ENCODE results near the gene SF3A1. TPM values are rescaled to one million over a fixed set of nuclear protein-coding genes. Genes with fewer than 3 reads are reported as not detected.

The SF3A1 gene
- total and polyA plus RNA-seq, 2 of the 8 experiments (the other 6 are each of a cell fraction or from before 2014, with no cell fraction given): 27.8 to 285 TPM

GRCh38 chr22:30305906-30306626 lies 50.6 kb downstream of the SF3A1 start:
- TF ChIP-seq RBBP5 (IDR thresholded peaks at IDR 0.05; ENCODE audit: borderline replicate concordance, low read depth, low read length): no peak
- TF ChIP-seq SIRT6 (IDR thresholded peaks at IDR 0.05; ENCODE audit: low read length): no peak
- no peak overlapping the region for H2BK12ac ChIP-seq (ENCODE audit: low read depth, low read length)
- no peak overlapping the region for H3K4ac ChIP-seq (replicated peaks; ENCODE audit: insufficient read length, low read depth, low read length)
- H3K9ac ChIP-seq (replicated peaks in 1 of 4; ENCODE audit: extremely low read depth in 1 of 4, low read depth in 3 of 4, low read length in 3 of 4): no peak overlapping the region
- no peak overlapping the region for H2BK15ac ChIP-seq (ENCODE audit: low read length)
- H3K18ac ChIP-seq (ENCODE audit: extremely low read depth, low read length): no peak overlapping the region
- 79% methylated on average over 3 of the region's 3 CpGs; no CpG with 5 or more reads in 1 of the 2 experiments for WGBS, 2 experiments (ENCODE audit: extremely low coverage in 1 of 2, insufficient coverage in 1 of 2, insufficient read length in 1 of 2, insufficient replicate concordance in 2 of 2, low coverage in 1 of 2, low lambda C conversion rate in 2 of 2, missing lambda C conversion rate in 1 of 2)
- no peak overlapping the region for H2AFZ ChIP-seq (ENCODE audit: low read length)
- H3K56ac ChIP-seq (replicated peaks; ENCODE audit: insufficient read length, low read depth, low read length): no peak overlapping the region
- H3K79me1 ChIP-seq (ENCODE audit: low read depth, low read length): no peaks in the 10 kb centered on the region
- ChIA-PET POLR2A (ENCODE audit: partially characterized antibody) (no interaction called here), CTCF (ENCODE audit: partially characterized antibody) (no interaction called here)
- H2AK5ac ChIP-seq (ENCODE audit: low read depth, low read length): no peak overlapping the region
- H4K5ac ChIP-seq (ENCODE audit: insufficient read length, low read depth, low read length): no peak overlapping the region
- no peak overlapping the region for H4K91ac ChIP-seq (replicated peaks; ENCODE audit: insufficient read length, low read length)
- H3K27ac ChIP-seq (ENCODE audit: low read depth, low read length): no peak overlapping the region
- no peak overlapping the region for H2BK20ac ChIP-seq (ENCODE audit: low read length)
- no peak overlapping the region for H3K14ac ChIP-seq (ENCODE audit: insufficient read length)
- no peaks in the 10 kb centered on the region for H3K27me3 ChIP-seq (replicated peaks in 1 of 4; ENCODE audit: control insufficient read depth in 3 of 4, extremely low read depth in 1 of 4, insufficient read depth in 3 of 4, low read length in 3 of 4)
- no peaks in the 10 kb centered on the region for H3K9me3 ChIP-seq (ENCODE audit: insufficient read depth in 2 of 2, low read depth in 1 of 2, low read length in 1 of 2)
- no peak overlapping the region for H3K23ac ChIP-seq (ENCODE audit: insufficient read length)
- H3K79me2 ChIP-seq (ENCODE audit: control insufficient read depth in 1 of 2, insufficient read depth in 2 of 2, low read length in 2 of 2): no peaks in the 10 kb centered on the region
- H4K8ac ChIP-seq (ENCODE audit: extremely low read depth, insufficient read depth, low read length): no peak overlapping the region
- H3K4me2 ChIP-seq (ENCODE audit: insufficient read depth in 1 of 2, low read depth in 2 of 2, low read length in 2 of 2): no peak overlapping the region
- no peaks in the 10 kb centered on the region for H4K20me1 ChIP-seq (replicated peaks in 1 of 2; ENCODE audit: control insufficient read depth in 1 of 2, insufficient read depth in 2 of 2, low read length in 2 of 2)
- no peak overlapping the region for H2BK5ac ChIP-seq (ENCODE audit: low read depth, low read length)
- no peaks in the 10 kb centered on the region for H3K23me2 ChIP-seq (ENCODE audit: low read depth, low read length)
- H3K36me3 ChIP-seq (ENCODE audit: control insufficient read depth in 2 of 4, insufficient read depth in 4 of 4, low read length in 3 of 4): no peaks in the 10 kb centered on the region
- H2BK120ac ChIP-seq (replicated peaks; ENCODE audit: low read depth, low read length): no peak overlapping the region
- H3K4me3 ChIP-seq (ENCODE audit: extremely low read depth in 1 of 4, insufficient read depth in 2 of 4, low read depth in 3 of 4, low read length in 4 of 4): no peak overlapping the region
- peaks cover 0 to 3% (median under 1%) of the 10 kb centered on the region in 4 experiments; a peak in 3 of 7 replicates for H3K4me1 ChIP-seq (replicated peaks in 1 of 4; ENCODE audit: control insufficient read depth in 3 of 4, insufficient read depth in 4 of 4, low read length in 3 of 4)
- no peak for DNase-seq (ENCODE audit: low read depth in 1 of 2, low spot score in 2 of 2)
- FAIRE-seq: no peak
